Subcutaneous abdominal adipose tissue (tissue), 5 donors: Measurements from ENCODE around the gene MECR.

Experiments used
- H3K27ac ChIP-seq: one replicate; pipeline ENCODE4 v1.7.0; 2013; ENCODE audit warnings: low read depth, mild to moderate bottlenecking, inconsistent platforms, low read length, moderate library complexity
- H3K27me3 ChIP-seq, 5 donors: one replicate each; pipeline ENCODE4 v1.7.0; 2013; ENCODE audit warnings: low read length in 5 of 5, inconsistent platforms in 1 of 5; ENCODE audit not compliant: control insufficient read depth in 5 of 5, insufficient read depth in 4 of 5
- H3K36me3 ChIP-seq, 5 donors: one replicate each; pipeline ENCODE4 v1.7.0; 2013; ENCODE audit warnings: low read length in 5 of 5; ENCODE audit not compliant: control insufficient read depth in 5 of 5, insufficient read depth in 5 of 5
- H3K4me1 ChIP-seq, 5 donors: one replicate each; pipeline ENCODE4 v1.7.0; 2013; ENCODE audit warnings: low read length in 5 of 5, mild to moderate bottlenecking in 3 of 5, moderate library complexity in 1 of 5; ENCODE audit not compliant: control insufficient read depth in 5 of 5, insufficient read depth in 5 of 5
- H3K4me3 ChIP-seq, 5 donors: one replicate each; pipeline ENCODE4 v1.7.0; 2013; ENCODE audit warnings: low read length in 5 of 5, low read depth in 1 of 5
- H3K9ac ChIP-seq, 5 donors: one replicate each; pipeline ENCODE4 v1.7.0; 2013; ENCODE audit warnings: low read length in 5 of 5, mild to moderate bottlenecking in 4 of 5, moderate library complexity in 3 of 5
- H3K9me3 ChIP-seq, 5 donors: one replicate each; pipeline ENCODE4 v1.7.0; 2013; ENCODE audit warnings: low read length in 5 of 5; ENCODE audit not compliant: control insufficient read depth in 5 of 5
- donor health status: healthy.
- donor health status: healthy.
- donor health status: healthy.
- donor health status: healthy.
- donor health status: healthy.

Gene MECR

DNA sequence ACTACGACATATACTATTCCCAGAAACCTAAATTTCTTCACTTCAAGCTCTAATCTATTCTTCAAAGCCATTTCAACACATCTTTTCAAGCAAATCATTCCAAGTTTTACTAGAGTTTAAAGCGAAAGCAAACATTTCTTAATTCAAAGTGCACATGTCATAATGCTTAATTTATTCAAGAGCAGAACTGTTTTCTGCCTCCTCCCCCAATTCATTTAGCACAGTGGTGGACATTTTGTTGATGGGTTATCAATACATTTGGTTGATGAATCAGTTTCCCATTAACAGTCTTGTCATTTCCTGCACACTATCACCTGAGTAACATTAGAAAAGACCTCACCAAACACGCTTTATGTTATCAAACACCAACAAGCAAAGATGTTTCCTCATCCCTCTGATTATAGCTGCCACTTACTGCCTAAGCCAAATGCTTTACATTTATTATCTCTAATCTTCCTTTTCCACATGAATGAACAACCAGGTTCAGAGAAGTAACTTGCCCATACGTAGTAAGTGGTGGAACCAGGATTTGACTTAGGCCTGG, 51.0 kb downstream of the MECR start:
- Histone ChIP-seq H3K9ac (peak overlapping the region; percentile 99 to 100 (median 100)), H3K27ac (peak overlapping the region; percentile 100)

DNA sequence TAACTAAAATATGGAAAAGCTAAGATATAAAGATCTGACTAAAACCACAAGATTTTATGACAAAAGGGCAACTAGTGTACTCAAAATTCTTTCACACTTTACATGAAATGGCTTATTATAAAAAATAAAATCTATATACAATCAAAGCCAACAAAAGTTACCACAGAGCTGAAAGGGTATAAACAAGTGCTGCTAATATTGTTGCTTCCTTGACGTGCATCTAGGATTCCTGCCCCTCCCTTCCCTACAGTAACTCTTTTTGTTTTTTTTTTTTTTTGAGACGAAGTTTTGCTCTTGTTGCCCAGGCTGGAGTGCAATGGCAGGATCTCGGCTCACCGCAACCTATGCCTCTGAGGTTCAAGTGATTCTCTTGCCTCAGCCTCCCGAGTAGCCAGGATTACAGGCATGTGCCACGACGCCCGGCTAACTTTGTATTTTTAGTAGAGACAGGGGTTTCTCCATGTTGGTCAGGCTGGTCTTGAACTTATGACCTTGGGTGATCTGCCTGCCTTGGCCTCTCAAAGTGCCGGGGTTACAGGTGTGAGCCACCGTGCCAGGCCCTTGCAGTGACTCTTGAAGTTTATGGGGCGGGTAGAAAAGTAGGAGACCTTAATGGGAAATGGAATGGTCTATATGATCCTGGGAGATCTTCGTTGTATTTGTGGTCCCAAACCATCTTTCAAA, 53.6 kb downstream of the MECR start:
- Histone ChIP-seq H3K9ac (peak overlapping the region in 4 of 5 donors; percentile 4 to 48 (median 18)), H3K27ac (peak overlapping the region; percentile 78), H3K4me3 (peak overlapping the region in 2 of 5 donors; percentile 22 to 27), H3K27me3 (no peaks in the 10 kb centered on the region), H3K36me3 (peaks cover 2 to 6% (median 4%) of the 10 kb centered on the region in 5 donors), H3K4me1 (peaks cover 11 to 52% (median 45%) of the 10 kb centered on the region in 5 donors), H3K9me3 (no peaks in the 10 kb centered on the region)

More for the DNA sequence above, 51.0 kb downstream of the MECR start:
- Histone ChIP-seq H3K4me3 (peak overlapping the region; percentile 79 to 94 (median 87)), H3K4me1 (peaks cover 11 to 52% (median 51%) of the 10 kb centered on the region in 5 donors), H3K36me3 (peaks cover 0 to 6% (median 4%) of the 10 kb centered on the region in 5 donors), H3K27me3 (no peaks in the 10 kb centered on the region), H3K9me3 (no peaks in the 10 kb centered on the region)

GRCh38 chr1:29176576-29176975, 54.2 kb downstream of the MECR start:
- Histone ChIP-seq H3K36me3 (peaks cover 2 to 6% (median 4%) of the 10 kb centered on the region in 5 donors), H3K4me3 (peak overlapping the region in 1 of 5 donors; percentile 11), H3K27ac (peak overlapping the region; percentile 78), H3K27me3 (no peaks in the 10 kb centered on the region), H3K4me1 (peaks cover 11 to 54% (median 47%) of the 10 kb centered on the region in 5 donors), H3K9me3 (no peaks in the 10 kb centered on the region), H3K9ac (peak overlapping the region in 3 of 5 donors; percentile 24 to 48 (median 47))

DNA sequence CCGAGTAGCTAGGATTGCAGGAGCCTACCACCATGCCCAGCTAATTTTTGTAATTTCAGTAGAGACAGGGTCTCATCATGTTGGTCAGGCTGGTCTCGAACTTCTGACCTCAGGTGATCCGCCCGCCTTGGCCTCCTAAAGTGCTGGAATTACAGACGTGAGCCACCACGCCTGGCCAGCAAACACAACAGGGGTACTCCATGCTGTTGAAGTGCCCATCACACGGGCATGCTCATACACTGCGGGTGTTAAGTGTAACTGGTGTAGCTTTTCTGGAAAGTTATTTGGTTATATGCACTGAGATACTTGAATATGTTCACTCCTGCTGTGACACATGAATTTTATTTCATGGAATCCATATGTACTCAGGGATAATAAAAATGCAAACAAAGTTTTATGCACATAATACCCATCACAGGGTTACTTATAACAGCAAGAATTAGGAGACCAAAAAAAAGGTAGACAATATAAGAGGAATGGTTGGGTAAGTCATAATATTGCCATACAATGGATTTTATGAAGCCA, 58.3 kb downstream of the MECR start:
- H3K4me1 ChIP-seq = peaks cover 8 to 48% (median 38%) of the 10 kb centered on the region in 5 donors
- no peak overlapping the region for H3K27ac ChIP-seq
- peaks cover 0 to 5% (median 3%) of the 10 kb centered on the region in 5 donors for H3K36me3 ChIP-seq

GRCh38 chr1:29171521-29171920, 59.2 kb downstream of the MECR start:
- H3K27ac ChIP-seq = peak overlapping the region; percentile 69

More for the DNA sequence above, 58.3 kb downstream of the MECR start:
- Histone ChIP-seq H3K9ac (no peak overlapping the region), H3K9me3 (no peaks in the 10 kb centered on the region), H3K27me3 (no peaks in the 10 kb centered on the region), H3K4me3 (no peak overlapping the region)

DNA sequence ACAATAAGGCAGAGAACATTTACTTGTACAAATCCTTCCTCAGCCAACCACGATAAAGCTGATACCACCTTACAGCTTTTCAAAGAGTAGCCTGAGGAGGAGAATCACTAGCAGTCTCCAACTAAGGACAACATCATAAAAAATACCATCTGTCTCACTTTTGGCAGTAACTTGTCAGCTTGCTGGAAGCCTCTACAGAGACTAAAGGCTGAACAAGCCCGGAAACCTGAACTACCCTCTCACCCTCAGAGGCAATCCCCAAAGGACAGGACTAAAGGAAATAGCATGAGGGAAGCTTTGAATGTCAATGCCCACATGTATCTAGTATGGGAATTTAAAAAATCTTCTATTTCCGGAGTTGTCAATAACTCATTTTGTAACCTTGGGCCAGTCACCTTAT, 59.6 kb downstream of the MECR start:
- H3K4me3 ChIP-seq = no peak overlapping the region
- no peaks in the 10 kb centered on the region for H3K27me3 ChIP-seq
- peak overlapping the region; percentile 69 for H3K27ac ChIP-seq
- H3K9ac ChIP-seq = peak overlapping the region in 3 of 5 donors; percentile 30 to 51 (median 48)
- H3K36me3 ChIP-seq = peaks cover under 1 to 13% (median 8%) of the 10 kb centered on the region in 5 donors
- H3K4me1 ChIP-seq = peaks cover 10 to 42% (median 37%) of the 10 kb centered on the region in 5 donors
- H3K9me3 ChIP-seq = no peaks in the 10 kb centered on the region

More at GRCh38 chr1:29171521-29171920, 59.2 kb downstream of the MECR start:
- Histone ChIP-seq H3K36me3 (peaks cover 0 to 8% (median 5%) of the 10 kb centered on the region in 5 donors), H3K9me3 (no peaks in the 10 kb centered on the region), H3K4me3 (no peak overlapping the region), H3K9ac (peak overlapping the region in 1 of 5 donors; percentile 30), H3K27me3 (no peaks in the 10 kb centered on the region), H3K4me1 (peaks cover 7 to 42% (median 36%) of the 10 kb centered on the region in 5 donors)

- H3K4me3 ChIP-seq = no peak overlapping the region
- peaks cover 12 to 46% (median 40%) of the 10 kb centered on the region in 5 donors for H3K4me1 ChIP-seq
- H3K27me3 ChIP-seq = no peaks in the 10 kb centered on the region
- H3K9ac ChIP-seq = no peak overlapping the region
- H3K36me3 ChIP-seq = peaks cover 9 to 24% (median 19%) of the 10 kb centered on the region in 5 donors
- H3K9me3 ChIP-seq = no peaks in the 10 kb centered on the region
- peak overlapping the region; percentile 69 for H3K27ac ChIP-seq
These were observed 60.8 kb downstream of the MECR start for GRCh38 chr1:29169976-29170375.

DNA sequence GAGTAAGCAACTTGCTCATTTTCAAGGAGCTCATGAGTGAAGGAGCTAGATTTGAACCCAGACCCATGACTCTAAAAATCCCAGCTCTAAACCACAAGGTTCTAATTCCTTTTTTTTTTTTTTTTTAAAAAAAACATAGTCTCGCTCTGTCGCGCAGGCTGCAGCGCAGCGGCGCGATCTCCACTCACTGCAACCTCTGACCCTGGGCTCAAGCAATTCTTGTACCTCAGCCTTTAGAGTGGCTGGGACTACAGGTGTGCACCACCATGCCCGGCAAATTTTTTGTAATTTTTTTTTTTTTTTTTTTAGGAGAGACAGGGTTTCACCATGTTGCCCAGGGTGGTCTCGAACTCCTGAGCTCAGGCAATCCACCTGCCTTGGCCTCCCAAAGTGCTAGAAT, 62.8 kb downstream of the MECR start:
- H3K27ac ChIP-seq = no peak overlapping the region
- H3K27me3 ChIP-seq = no peaks in the 10 kb centered on the region
- H3K9ac ChIP-seq = no peak overlapping the region
- H3K36me3 ChIP-seq = peaks cover 13 to 38% (median 21%) of the 10 kb centered on the region in 5 donors
- H3K4me3 ChIP-seq = no peak overlapping the region
- peaks cover 12 to 46% (median 41%) of the 10 kb centered on the region in 5 donors for H3K4me1 ChIP-seq
- no peaks in the 10 kb centered on the region for H3K9me3 ChIP-seq

DNA sequence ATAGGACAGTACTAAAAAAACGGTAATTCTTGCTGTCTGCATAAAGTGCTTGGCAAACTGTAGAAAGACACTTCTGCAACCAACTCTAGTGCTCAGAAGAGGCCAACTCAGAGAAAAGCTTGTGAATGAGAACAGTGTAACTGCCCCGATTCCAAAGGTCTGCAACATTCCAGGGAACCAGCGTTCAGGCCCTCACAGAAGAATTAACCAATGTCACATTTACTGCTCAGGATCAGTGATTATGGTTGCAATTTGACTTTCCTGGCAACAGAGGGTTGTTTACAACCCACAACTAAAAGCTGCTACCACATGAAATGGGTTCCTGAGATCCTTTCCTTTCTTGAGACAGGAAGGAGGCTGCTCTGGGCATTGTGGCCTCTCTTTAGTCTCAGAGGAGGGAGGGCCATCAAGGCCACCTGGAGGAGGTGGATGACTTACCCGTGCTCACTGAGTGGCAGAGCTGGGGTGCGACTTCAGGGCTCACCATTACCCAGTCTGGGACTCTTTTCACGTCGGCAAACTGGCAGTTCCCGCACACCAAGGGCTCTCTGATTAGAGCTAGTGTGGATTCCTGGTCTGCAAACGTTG, 64.3 kb downstream of the MECR start:
- Histone ChIP-seq H3K27me3 (no peaks in the 10 kb centered on the region), H3K4me1 (peaks cover 11 to 54% (median 48%) of the 10 kb centered on the region in 5 donors), H3K9me3 (no peaks in the 10 kb centered on the region), H3K36me3 (peaks cover 17 to 38% (median 21%) of the 10 kb centered on the region in 5 donors), H3K27ac (peak overlapping the region; percentile 45), H3K9ac (peak overlapping the region in 1 of 5 donors; percentile 10), H3K4me3 (no peak overlapping the region)
